Urothelium cell line (cell line): ENCODE measurements around the gene RHOXF1.
"Not testable (repeated sequence)": the region's sequence is repeated elsewhere in the genome, so short reads cannot be mapped to it uniquely, and the experiment has no call there.

ENCODE experiments used
- DNase-seq: peaks from one replicate; pipeline ENCODE4 v3.0.0; 2011; ENCODE audit warnings: low spot score, mixed read lengths
- FAIRE-seq: peaks from 2 replicates; lab custom pipeline; 2011; peaks lifted over from hg19 to GRCh38; lab: Jason Lieb, UNC

RHOXF1 gene

GRCh38 chrX:120087289-120088017, 28.3 kb downstream of the RHOXF1 start:
- no peak for DNase-seq
- no peak for FAIRE-seq

- not testable (repeated sequence) for DNase-seq, FAIRE-seq
Measured at GRCh38 chrX:120085553-120086185, 30.0 kb downstream of the RHOXF1 start.

GRCh38 chrX:120077590-120077989, 38.1 kb downstream of the RHOXF1 start, which contains the start of gene RHOXF2B:
TSS of gene RHOXF2B (minus strand) at chrX:120077690. CDS start at chrX:120077552, 138 bp downstream.
- not testable (repeated sequence) for FAIRE-seq, DNase-seq

DNA sequence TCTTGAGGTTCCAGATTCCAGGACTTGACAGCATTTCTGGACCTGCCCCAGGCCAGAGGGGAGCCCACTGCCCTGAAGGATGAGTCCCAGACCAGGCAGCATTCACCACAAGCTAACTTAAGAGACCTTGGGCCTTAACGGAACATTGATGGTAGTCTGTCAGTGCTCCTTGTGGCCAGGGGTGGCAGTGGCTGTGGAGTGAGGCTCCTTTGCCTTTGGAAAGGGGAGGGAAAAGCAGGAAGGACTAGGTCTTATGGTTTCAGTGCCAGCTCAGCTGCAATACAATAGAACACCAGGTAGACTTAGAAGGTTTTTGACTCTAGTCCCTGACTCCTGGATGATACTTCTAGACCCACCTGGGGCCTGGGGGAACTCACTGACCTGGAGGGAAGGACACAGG, 49.5 kb downstream of the RHOXF1 start:
- FAIRE-seq, DNase-seq: not testable (repeated sequence)
